Dermis lymphatic vessel endothelial cell (primary cell): Measurements from ENCODE around the gene PRTN3. TPM values are rescaled to one million over a fixed set of nuclear protein-coding genes. Genes with fewer than 3 reads are reported as not detected.

Experiments
- total RNA-seq: library from RNA; depleted of rRNA; stranded (reverse); fragments of >200 nt; gene quantifications from 2 replicates; pipeline ENCODE4 v1.2.1, GENCODE V29; 2014

PRTN3 gene, protein sequence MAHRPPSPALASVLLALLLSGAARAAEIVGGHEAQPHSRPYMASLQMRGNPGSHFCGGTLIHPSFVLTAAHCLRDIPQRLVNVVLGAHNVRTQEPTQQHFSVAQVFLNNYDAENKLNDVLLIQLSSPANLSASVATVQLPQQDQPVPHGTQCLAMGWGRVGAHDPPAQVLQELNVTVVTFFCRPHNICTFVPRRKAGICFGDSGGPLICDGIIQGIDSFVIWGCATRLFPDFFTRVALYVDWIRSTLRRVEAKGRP
- not detected in 2 replicates for total RNA-seq

DNA sequence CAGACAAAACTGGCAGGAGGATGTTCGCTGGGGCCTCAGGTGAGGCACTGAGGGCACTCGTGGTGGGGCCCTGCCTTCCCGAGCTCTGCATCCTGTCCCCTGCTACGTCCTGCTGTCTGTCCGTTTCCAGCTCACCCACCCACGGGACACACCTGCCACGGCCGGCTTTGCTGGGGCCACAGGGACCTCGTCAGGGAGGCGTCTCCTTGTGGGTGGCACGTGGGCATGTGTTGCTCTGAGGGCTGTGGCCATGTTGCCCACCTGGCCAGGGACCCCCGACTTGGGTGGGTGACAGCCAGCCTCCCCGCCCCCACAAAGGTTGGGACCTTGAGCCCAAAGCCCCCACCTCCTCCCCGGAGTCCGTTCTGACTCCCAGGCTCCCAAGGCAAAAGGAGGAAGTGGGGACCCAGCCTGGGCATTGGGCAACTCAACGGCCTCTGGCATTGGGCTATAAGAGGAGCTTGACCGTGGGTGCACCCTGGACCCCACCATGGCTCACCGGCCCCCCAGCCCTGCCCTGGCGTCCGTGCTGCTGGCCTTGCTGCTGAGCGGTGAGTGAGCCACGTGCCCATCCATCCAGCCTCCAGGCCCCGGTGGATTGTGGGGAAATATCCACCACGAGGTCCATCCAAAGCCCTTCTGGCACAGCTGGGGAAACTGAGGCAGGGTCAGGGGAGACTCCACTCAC is at the start of gene PRTN3:
Gene PRTN3 (plus strand): TSS at position 481 of the 688 bp plus-strand sequence. CDS start 10 bp downstream, at position 491.

DNA sequence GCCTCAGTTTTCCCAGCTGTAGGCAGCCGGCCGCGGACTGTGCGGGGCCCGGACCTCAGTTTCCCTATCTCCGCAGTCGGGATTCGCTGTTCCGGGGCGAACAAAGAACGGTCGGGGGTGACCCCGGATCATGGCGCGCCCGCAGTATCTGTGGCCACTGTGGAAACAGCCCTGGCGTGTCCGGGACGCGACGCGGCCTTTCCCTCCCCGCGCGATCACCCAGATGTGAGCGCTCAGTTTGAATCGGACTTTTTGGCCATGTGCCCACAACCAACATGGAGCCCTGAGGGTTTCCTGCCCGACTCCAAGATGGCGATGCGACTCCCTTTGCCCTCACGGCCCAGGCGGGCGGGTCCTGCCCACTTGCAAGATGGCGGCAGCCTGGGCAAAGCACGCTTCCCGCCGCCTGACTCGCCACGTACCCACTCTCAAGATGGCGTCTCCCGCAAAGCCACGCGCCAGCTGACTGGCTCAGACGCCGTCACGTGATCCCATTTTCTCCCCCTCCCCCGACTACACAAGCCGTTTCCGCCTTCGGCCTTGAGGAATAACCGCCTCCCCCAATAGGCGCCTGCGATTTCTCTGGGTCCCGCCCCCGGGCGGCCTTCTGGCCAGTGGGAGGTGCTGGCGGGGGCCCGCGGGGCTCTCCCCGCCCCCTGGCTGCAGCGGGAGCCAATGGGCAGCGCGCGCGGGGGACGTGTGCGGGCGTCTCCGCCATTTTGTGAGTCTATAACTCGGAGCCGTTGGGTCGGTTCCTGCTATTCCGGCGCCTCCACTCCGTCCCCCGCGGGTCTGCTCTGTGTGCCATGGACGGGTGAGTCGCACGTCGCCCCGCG is 43.9 kb upstream of the PRTN3 start, which contains the start of gene PTBP1:
Gene PTBP1 (plus strand): TSS at position 761 of the 836 bp plus-strand sequence. CDS start 46 bp downstream, at position 807.

DNA sequence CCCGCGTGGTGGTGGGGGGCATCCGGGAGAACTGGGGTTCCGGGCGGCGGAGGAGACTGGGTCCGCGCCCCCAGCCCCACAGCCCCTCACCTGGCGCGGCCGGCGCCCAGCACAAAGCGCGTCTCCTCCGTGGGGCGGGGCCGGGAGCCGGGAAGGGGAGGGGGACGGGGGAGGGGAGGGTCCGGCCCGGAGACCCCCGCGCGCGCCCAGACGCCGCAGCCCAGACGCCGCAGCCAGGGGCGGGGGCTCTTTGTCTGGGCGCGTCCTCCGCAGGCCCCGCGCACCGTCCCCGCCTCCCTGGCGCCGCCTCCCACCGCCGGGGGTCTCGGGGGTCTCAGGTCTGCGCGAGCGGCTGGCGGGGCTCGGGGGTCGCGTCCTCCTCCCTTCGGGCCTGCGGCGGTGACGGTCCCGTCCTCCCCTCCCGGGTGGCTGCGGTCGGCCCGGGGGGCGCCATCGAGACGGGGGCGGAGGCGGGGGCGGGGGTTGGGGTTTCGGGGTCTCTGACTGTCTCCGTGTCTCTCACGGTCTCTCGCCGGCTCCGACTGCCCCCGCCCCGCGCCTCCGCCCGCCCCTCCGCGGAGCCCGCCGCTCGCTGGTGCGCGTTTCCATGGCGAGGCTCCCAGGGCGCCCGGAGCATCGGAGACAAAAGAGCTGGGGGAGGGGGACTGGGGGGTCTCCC is 18.8 kb upstream of the PRTN3 start, which contains the start of gene PLPPR3:
Gene PLPPR3 (minus strand): TSS at position 131 of the 679 bp plus-strand sequence. CDS start 396 bp downstream, outside the sequence.

DNA sequence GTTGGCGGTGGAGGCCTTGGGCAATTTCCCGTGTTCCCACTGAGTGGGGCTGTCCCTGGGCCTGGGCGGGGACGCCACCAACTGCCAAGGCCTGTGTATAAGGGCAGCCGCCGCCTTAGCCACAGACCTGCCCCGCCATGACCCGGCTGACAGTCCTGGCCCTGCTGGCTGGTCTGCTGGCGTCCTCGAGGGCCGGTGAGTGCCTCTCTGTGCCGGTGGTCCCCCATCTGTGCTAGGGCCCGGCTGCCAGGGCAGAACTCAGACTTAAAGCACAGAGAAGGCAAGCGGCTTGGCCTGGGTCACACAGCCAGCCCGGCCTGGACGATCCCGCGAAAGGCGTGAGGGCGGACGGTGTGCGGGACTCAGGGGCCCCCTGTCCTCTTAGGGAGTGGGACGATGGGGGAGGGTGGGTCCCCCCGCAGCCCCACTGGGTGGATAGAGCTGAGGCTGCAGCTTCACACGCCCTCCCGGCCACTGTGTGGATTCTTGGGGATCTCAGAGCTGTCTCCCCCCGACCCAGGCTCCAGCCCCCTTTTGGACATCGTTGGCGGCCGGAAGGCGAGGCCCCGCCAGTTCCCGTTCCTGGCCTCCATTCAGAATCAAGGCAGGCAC is 13.0 kb upstream of the PRTN3 start, which contains the start of gene AZU1:
Gene AZU1 (plus strand): TSS at position 128 of the 612 bp plus-strand sequence. CDS start 10 bp downstream, at position 138.

DNA sequence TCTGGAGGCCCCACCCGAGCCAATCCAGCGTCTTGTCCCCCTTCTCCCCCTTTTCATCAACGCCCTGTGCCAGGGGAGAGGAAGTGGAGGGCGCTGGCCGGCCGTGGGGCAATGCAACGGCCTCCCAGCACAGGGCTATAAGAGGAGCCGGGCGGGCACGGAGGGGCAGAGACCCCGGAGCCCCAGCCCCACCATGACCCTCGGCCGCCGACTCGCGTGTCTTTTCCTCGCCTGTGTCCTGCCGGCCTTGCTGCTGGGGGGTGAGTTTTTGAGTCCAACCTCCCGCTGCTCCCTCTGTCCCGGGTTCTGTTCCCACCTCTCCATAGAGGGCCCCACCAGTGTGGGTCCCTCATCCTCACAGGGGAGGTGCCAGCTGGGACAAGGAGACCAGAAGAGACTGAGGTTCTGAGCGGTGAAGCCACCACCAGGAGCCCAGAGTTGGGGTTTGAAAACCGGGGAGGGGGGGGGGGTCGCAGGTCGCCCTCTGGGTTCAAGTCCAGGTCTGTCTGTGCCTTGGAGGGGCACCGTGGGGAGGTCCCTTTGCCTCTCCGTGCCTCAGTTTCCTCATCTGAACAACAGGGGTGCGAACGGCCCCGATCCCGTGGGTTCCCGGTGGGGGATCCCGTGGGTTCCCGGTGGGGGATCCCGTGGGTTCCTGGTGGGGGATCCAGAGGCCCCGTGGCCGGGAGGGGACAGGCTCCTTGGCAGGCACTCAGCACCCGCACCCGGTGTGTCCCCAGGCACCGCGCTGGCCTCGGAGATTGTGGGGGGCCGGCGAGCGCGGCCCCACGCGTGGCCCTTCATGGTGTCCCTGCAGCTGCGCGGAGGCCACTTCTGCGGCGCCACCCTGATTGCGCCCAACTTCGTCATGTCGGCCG is 11.6 kb downstream of the PRTN3 start, which contains the start of gene ELANE:
Gene ELANE (plus strand): TSS at position 168 of the 878 bp plus-strand sequence. CDS start 26 bp downstream, at position 194.

DNA sequence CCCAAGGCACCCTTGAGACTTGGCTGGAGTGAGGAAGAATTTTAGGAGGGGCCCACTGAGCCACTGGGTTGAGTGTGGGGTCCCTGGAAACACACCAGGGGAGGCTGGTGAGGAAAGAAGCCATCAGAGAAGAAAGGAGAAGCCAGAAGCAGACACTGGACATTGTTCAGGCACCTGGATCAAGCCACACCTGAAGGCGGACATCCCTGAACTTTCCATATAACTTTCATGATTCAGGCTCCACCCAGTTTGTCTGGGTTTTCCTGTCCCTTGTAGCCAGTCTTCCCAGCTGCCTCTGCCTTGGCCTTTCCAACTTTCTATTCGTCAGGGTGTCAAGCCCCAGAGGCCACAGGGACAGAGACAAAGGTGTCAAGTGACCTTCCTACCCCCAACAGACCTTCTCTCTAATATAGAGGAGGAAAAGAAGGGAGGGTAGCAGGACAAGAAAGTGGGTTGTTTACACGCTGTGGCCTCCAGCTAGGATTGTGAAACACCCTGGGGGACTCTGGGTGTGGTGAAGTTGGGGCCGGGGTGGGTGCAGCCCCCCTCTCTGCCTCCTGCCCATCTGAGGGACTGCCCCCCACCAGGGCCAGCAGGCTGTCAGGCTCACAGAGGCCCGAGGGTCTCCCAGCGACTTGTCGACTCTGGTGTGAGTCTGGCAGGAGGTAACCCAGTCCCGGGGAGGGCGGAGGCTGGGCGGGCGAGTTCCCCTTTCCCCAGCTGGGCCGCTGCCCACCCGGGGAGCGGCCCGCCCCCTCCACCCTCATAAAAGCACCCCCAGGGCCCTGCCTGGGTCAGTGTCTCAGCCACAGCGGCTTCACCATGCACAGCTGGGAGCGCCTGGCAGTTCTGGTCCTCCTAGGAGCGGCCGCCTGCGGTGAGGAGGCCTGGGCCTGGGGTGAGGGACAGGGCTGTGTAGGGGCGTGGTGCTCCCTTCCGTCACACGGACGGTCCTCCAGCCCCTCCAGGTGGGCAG is 18.4 kb downstream of the PRTN3 start, which contains the start of gene CFD:
Gene CFD (plus strand): TSS at position 797 of the 976 bp plus-strand sequence. CDS start 26 bp downstream, at position 823.

DNA sequence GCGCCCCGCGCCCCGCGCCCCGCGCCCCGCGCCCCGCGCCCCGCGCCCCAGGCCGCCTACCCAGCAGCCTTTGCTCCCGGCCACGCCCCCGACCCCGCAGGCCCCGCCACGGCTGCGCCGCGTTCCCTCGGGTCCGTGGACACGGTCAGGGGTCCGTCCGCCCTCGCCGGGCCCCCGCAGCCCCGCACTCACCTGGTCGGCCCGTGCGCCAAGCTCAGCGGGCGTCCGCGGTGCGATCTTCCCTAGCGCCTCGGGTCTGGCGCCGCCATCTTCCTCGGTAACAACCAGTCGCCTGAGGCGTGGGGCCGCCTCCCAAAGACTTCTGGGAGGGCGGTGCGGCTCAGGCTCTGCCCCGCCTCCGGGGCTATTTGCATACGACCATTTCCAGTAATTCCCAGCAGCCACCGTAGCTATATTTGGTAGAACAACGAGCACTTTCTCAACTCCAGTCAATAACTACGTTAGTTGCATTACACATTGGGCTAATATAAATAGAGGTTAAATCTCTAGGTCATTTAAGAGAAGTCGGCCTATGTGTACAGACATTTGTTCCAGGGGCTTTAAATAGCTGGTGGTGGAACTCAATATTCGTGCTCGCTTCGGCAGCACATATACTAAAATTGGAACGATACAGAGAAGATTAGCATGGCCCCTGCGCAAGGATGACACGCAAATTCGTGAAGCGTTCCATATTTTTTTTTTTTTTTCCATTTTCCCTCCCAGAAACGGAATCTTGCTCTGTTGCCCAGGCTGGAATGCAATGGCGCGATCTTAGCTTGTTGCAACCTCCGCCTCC is 52.3 kb downstream of the PRTN3 start, which contains the start of the genes MED16 and RNU6-9:
Gene MED16 (minus strand): TSS at position 294 of the 796 bp plus-strand sequence. CDS start 2,056 bp downstream, outside the sequence.
Gene RNU6-9 (plus strand): TSS at position 591 of the 796 bp plus-strand sequence.

Other genes with a start within 250 kb of the PRTN3 start
- gene POLRMT, start 207.5 kb upstream of the PRTN3 start, total RNA-seq: 17.1 and 22.3 TPM in 2 replicates
- 0.09 and 0.11 TPM in 2 replicates for gene FGF22, start 201.1 kb upstream of the PRTN3 start, total RNA-seq
- 14.2 and 25.0 TPM in 2 replicates for gene RNF126, start 177.8 kb upstream of the PRTN3 start, total RNA-seq
- 3.4 and 5.9 TPM in 2 replicates for gene FSTL3, start 164.6 kb upstream of the PRTN3 start, total RNA-seq
- gene PRSS57, start 145.5 kb upstream of the PRTN3 start, total RNA-seq: not detected in 2 replicates
- gene PALM, start 132.1 kb upstream of the PRTN3 start, total RNA-seq: 28.6 and 34.0 TPM in 2 replicates
- under 0.01 TPM in 1 of 2 replicates, not detected in the other for gene MISP, start 89.9 kb upstream of the PRTN3 start, total RNA-seq
- gene PTBP1, start 43.5 kb upstream of the PRTN3 start, total RNA-seq: 118 and 139 TPM in 2 replicates
- gene PLPPR3, start 19.0 kb upstream of the PRTN3 start, total RNA-seq: under 0.01 TPM in 2 replicates
- gene AZU1, start 13.2 kb upstream of the PRTN3 start, total RNA-seq: not detected in 2 replicates
- gene ELANE, start 11.3 kb downstream of the PRTN3 start, total RNA-seq: not detected in 2 replicates
- 0.52 and 0.54 TPM in 2 replicates for gene CFD, start 18.7 kb downstream of the PRTN3 start, total RNA-seq
- gene MED16, start 52.2 kb downstream of the PRTN3 start, total RNA-seq: 16.1 and 20.6 TPM in 2 replicates
- not detected in 2 replicates for gene RNU6-9, start 52.5 kb downstream of the PRTN3 start, total RNA-seq
- 37.0 and 37.5 TPM in 2 replicates for gene R3HDM4, start 72.2 kb downstream of the PRTN3 start, total RNA-seq
- not detected in 2 replicates for gene KISS1R, start 76.3 kb downstream of the PRTN3 start, total RNA-seq
- gene ARID3A, start 85.0 kb downstream of the PRTN3 start, total RNA-seq: 4.7 and 5.6 TPM in 2 replicates
- 67.0 and 73.3 TPM in 2 replicates for gene WDR18, start 143.3 kb downstream of the PRTN3 start, total RNA-seq
- 0.09 and 0.33 TPM in 2 replicates for gene GRIN3B, start 159.4 kb downstream of the PRTN3 start, total RNA-seq
- gene TMEM259, start 180.1 kb downstream of the PRTN3 start, total RNA-seq: 36.9 and 38.3 TPM in 2 replicates
- gene RNU6-2, start 180.5 kb downstream of the PRTN3 start, total RNA-seq: not detected in 2 replicates
- 54.7 and 73.7 TPM in 2 replicates for gene CNN2, start 185.6 kb downstream of the PRTN3 start, total RNA-seq
- gene ABCA7, start 199.1 kb downstream of the PRTN3 start, total RNA-seq: 2.4 and 3.6 TPM in 2 replicates
- gene ARHGAP45, start 226.2 kb downstream of the PRTN3 start, total RNA-seq: 11.9 and 24.8 TPM in 2 replicates